Activated T-cell treated with anti-CD3 and anti-CD28 coated beads, Interleukin-2, amount 50 U/mL, for 4 hours (primary cell): ENCODE results near the gene IL12B. TPM values are rescaled to one million over a fixed set of nuclear protein-coding genes. Genes with fewer than 3 reads are reported as not detected.
"Not testable (repeated sequence)": the region's sequence is repeated elsewhere in the genome, so short reads cannot be mapped to it uniquely, and the experiment has no call there.

ENCODE experiments used
- ATAC-seq, 2 donors: fragments of 200-7000 bp; cut with Tn5 transposase; one replicate each; pipeline ENCODE4 v1.10.0; 2021
- DNase-seq: peaks from one replicate; pipeline ENCODE4 v3.0.0-alpha.2; 2020
- H3K27me3 Mint-ChIP-seq: one replicate; pipeline ENCODE4 v1.8.0; 2021; ENCODE audit warnings: low read depth, mixed read lengths
- H3K36me3 Mint-ChIP-seq: one replicate; pipeline ENCODE4 v1.8.0; 2022; ENCODE audit warnings: mixed read lengths; ENCODE audit not compliant: insufficient read depth
- H3K4me1 Mint-ChIP-seq: one replicate; pipeline ENCODE4 v1.8.0; 2021; ENCODE audit warnings: low read depth, mixed read lengths
- H3K4me3 Mint-ChIP-seq: one replicate; pipeline ENCODE4 v1.8.0; 2021; ENCODE audit warnings: mild to moderate bottlenecking, moderate library complexity, mixed read lengths
- H3K9me3 Mint-ChIP-seq: one replicate; pipeline ENCODE4 v1.8.0; 2021; ENCODE audit warnings: mixed read lengths
- total RNA-seq, 3 donors: library from RNA; stranded (reverse); gene quantifications; one replicate each; pipeline ENCODE4 v1.2.1, GENCODE V29; 2021

IL12B gene
- total RNA-seq: not detected

DNA sequence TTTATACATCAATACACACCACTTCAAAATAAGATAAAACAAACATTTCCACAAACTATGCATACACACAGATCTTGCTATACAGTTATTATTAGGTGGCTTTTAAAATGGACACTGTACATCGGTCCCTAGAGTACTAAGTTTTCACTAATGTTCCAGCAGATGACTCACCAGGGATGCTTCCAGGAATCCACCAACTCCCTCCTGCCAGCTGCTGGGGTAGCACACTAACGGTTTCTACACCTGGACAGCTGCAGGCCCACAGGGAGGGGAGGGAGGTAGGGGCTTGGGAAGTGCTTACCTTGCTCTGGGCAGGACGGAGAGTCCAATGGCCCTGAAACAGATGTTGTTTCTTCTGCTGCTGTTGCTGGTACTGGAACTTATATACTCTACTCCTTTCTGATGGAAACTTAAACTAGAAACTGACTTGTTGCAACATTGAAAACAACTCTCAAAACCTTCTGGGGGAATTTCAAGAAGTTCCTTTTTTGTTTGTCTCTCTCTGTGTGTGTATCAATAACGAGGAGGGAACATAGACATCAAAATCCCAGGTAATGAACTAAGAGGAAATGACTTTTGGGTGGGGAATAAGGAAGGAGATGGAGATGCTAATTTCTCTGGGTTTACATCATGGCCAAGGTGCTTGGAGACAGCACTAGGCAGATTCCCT, at the start of gene IL12B:
IL12B (minus strand) TSS at position 357 of the 670 bp plus-strand sequence. CDS start 3,705 bp downstream, outside the sequence.
- Mint-ChIP-seq H3K4me3 (peak within 1 kb of the TSS; percentile 75), H3K9me3 (no peaks in the 10 kb centered on the region), H3K4me1 (peaks cover 18% of the 10 kb centered on the region), H3K27me3 (peaks cover 3% of the 10 kb centered on the region), H3K36me3 (no peaks in the 10 kb centered on the region)
- no peak for DNase-seq
- no peak for ATAC-seq

DNA sequence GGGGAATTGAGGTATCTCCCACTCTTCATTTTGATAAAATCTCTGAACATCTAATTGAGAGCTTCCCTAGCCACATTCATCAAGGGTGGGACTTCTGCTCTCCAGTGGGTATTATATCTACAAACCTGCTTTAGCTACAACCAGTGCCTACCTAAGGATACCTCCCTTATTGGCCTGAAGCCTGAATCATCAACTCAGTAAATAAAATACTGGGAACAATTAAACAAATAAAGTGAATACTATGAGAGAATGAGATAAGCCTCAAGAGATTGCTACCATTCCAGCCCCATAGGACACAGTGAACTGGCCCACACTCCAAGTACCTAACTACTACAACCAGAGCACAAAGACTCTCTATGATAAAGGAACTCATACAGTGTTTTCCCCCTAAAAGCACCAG, 47.4 kb upstream of the IL12B start:
- Mint-ChIP-seq H3K36me3 (peaks cover 11% of the 10 kb centered on the region), H3K9me3 (peaks cover 38% of the 10 kb centered on the region), H3K27me3 (peaks cover 4% of the 10 kb centered on the region), H3K4me3 (no peak overlapping the region), H3K4me1 (no peaks in the 10 kb centered on the region)
- DNase-seq (no peak), ATAC-seq (no peak)

DNA sequence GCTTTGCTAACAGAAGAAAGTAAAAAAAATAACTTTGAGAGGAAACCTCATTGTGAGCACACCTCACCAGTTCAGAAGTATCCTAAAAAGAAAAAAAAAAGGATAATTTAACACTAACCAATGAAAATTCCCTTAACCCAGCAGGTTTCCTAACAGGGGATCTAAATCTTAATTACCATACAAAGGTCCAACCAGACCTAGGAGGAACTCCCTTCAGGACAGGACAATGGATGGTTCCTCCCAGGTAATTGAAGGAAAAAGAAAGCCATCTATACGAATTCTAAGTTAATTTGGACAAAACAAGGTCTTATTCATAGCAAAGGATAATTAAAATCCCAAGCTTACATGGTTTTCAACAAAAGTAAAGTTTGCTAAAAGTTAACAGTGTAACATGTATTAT, 37.6 kb upstream of the IL12B start:
- not testable (repeated sequence) for H3K4me3 Mint-ChIP-seq, H3K9me3 Mint-ChIP-seq, H3K4me1 Mint-ChIP-seq, ATAC-seq, H3K36me3 Mint-ChIP-seq, DNase-seq, H3K27me3 Mint-ChIP-seq

DNA sequence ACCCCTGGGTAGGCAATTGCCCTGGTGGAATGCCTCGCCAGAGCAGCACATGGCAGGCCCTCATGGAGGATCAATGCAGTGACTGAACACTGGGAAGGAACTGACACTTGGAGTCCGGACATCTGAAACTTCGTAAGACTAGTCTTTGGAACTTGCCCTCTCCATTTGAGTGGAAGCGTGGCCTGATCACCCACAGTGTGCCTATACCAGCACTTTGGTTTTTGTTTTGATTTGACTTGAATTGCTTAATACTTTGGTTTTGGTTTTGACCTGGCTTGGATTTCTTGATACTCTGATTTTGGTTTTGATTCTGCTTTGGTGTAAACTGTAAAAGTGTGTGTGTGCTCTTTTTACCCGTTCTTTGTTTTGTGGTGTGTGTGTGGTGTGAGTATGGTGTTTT, 36.5 kb upstream of the IL12B start:
- DNase-seq, ATAC-seq, H3K4me3 Mint-ChIP-seq, H3K4me1 Mint-ChIP-seq, H3K9me3 Mint-ChIP-seq, H3K27me3 Mint-ChIP-seq, H3K36me3 Mint-ChIP-seq: not testable (repeated sequence)

DNA sequence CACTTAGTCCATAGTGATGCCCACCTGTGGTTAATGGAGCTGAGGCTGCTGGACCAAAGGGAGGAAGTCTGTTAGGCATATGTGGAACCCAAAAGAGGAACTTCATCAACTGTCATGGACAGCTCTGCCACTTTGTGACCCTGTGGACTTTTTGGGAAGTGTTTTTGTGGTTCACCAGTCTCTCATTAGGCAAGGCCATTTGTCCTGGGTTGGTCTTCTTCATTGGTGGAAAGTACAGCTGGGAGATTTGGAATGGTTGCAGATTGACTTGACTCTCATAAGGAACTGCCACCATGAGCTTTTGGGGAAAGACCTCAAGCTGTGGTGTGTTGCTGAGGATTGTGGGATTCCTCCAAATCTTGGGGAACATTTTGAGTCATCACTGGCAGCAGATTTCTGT, 31.9 kb upstream of the IL12B start:
- H3K9me3 Mint-ChIP-seq: peaks cover 4% of the 10 kb centered on the region
- H3K36me3 Mint-ChIP-seq: no peaks in the 10 kb centered on the region
- ATAC-seq (no peak), DNase-seq (no peak)
- H3K27me3 Mint-ChIP-seq: no peaks in the 10 kb centered on the region
- H3K4me3 Mint-ChIP-seq: no peak overlapping the region
- peaks cover 5% of the 10 kb centered on the region for H3K4me1 Mint-ChIP-seq

DNA sequence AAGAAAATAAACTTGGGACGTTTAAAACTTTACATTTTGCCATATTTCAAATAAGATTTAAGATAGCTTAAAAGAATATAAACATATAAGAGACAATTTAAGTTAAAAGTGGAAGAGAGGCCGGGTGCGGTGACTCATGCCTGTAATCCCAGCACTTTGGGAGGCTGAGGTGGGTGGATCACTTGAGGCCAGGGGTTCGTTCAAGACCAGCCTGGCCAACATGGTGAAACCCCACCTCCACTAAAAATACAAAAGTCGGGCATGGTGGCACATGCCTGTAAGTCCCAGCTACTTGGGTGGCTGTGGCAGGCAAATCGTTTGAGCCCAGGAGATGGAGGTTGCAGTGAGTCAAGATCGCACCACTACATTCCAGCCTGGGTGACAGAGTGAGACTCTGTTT, 29.6 kb upstream of the IL12B start:
- DNase-seq: not testable (repeated sequence)

DNA sequence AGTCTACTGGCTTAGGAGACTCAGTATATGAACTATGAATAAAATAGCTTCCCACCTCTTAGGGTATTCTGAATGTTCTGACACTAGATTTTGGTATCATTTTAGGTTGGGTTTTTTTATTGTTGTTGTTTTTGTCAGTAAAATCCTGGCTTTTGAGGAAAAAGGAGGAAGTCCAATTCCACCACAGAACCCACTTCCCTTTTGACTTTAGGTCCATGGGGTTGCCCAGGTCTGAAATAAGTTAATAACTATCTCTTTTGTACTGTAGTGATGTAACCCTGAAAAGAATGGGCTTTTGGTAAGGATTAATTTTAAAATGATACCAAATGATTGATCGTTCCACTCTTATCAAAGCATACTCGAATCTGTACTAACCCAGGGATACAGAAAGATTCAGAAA, 29.1 kb upstream of the IL12B start:
- H3K4me1 Mint-ChIP-seq: peaks cover 5% of the 10 kb centered on the region
- H3K36me3 Mint-ChIP-seq: no peaks in the 10 kb centered on the region
- DNase-seq: no peak
- H3K27me3 Mint-ChIP-seq: peaks cover 3% of the 10 kb centered on the region
- no peaks in the 10 kb centered on the region for H3K9me3 Mint-ChIP-seq
- H3K4me3 Mint-ChIP-seq: no peak overlapping the region
- ATAC-seq: no peak

More for the DNA sequence above, 29.6 kb upstream of the IL12B start:
- not testable (repeated sequence) for H3K36me3 Mint-ChIP-seq, H3K9me3 Mint-ChIP-seq, H3K27me3 Mint-ChIP-seq, ATAC-seq, H3K4me3 Mint-ChIP-seq, H3K4me1 Mint-ChIP-seq

DNA sequence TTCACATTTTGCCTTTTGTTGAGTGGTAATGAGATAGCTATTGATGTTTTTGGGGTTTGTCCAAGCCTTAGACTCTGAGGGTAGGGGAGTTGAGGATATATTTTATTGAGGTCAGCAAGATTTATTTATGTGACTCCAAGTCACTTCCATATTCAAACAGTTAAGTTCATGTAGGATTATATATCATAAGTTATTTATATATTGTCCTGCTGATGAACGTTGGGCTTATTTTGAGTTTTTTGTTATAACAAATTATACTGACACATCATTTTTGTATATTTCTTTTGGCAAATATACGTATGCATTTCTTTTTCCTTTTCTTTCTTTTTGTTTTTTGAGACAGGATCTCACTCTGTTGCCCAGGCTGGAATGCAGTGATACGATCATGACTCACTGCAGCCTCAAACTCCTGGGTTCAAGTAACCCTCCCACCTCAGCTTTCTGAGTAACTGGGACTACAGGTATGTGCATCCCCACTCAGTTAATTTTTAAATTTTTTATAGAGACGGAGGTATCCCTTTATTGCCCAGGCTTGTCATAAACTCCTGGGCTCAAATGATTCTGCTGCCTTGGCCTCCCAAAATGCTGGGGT, 23.5 kb upstream of the IL12B start:
- Mint-ChIP-seq H3K4me3 (no peak overlapping the region), H3K36me3 (no peaks in the 10 kb centered on the region), H3K9me3 (no peaks in the 10 kb centered on the region), H3K4me1 (peaks cover 2% of the 10 kb centered on the region), H3K27me3 (peaks cover 8% of the 10 kb centered on the region)
- no peak for ATAC-seq
- no peak for DNase-seq

DNA sequence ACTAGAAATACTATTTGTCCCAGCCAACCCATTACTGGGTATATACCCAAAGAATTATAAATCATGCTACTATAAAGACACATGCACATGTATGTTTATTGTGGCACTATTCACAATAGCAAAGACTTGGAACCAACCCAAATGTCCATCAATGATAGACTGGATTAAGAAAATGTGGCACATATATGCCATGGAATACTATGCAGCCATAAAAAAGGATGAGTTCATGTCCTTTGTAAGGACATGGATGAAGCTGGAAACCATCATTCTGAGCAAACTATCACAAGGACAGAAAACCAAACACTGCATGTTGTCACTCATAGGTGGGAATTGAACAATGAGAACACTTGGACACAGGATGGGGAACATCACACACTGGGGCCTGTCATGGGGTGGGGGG, 20.4 kb upstream of the IL12B start:
- H3K27me3 Mint-ChIP-seq, H3K9me3 Mint-ChIP-seq, ATAC-seq, H3K4me3 Mint-ChIP-seq, H3K36me3 Mint-ChIP-seq, DNase-seq, H3K4me1 Mint-ChIP-seq: not testable (repeated sequence)

DNA sequence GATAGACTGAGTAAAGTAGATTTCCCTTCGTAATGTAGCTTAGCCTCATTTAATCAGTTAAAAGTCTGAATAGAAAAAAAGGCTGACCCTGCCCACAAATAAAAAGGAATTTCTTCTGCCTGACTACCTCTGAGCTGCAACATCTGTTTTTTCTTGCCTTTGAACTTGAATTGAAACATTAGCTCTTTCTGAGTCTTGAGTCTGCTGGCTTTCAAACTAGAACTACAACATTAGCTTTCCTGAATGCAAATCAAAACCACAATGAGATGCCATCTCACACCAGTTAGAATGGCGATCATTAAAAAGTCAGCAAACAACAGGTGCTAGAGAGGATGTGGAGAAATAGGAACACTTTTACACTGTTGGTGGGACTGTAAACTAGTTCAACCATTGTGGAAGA, 19.9 kb upstream of the IL12B start:
- not testable (repeated sequence) for H3K36me3 Mint-ChIP-seq, H3K4me1 Mint-ChIP-seq, H3K4me3 Mint-ChIP-seq, H3K9me3 Mint-ChIP-seq, DNase-seq, H3K27me3 Mint-ChIP-seq, ATAC-seq

DNA sequence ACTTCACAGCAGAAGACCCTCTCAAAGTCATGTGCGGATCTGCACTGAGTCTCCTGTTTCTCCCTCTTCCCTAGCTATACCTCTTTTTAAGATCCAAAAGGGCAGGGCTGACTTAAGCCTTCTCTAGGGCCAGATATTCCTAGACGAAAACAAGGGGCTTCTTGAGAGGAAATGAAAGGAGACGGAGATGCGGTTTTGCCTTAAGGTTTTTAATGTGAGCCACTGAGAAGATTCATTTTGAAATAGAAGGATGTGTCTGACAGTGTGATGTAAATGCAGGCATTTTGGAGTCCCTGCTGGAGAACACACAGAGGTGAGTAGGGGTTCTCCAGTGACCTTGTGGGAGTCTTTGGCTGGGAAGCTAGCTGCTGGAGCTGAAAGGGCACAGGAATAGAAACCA, 15.6 kb upstream of the IL12B start:
- no peak for DNase-seq
- H3K27me3 Mint-ChIP-seq: peaks cover 5% of the 10 kb centered on the region
- ATAC-seq: no peak
- no peak overlapping the region for H3K4me3 Mint-ChIP-seq
- peaks cover 4% of the 10 kb centered on the region for H3K9me3 Mint-ChIP-seq
- peaks cover 1% of the 10 kb centered on the region for H3K36me3 Mint-ChIP-seq
- peaks cover 25% of the 10 kb centered on the region for H3K4me1 Mint-ChIP-seq

DNA sequence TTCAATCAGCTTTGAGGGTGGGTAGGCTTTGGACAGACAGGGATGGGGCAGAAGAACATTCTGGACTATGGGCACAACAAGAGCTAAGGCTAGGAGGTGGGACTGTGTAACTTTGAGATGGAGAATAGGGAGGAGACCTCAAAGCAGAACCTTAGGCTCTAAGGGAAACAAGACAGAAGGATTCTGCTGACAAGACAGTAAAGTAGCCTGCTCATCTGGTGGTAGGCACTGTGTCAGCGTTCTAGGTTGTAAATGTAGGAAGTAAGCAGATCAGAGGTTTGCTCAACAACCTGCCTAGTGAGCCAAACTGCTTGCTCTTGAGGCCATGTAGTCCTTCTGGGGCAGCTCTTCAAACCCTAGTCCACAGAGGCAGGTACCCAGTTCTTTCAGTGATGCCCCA, 15.0 kb upstream of the IL12B start:
- Mint-ChIP-seq H3K36me3 (peaks cover 1% of the 10 kb centered on the region), H3K9me3 (peaks cover 4% of the 10 kb centered on the region), H3K27me3 (peaks cover 5% of the 10 kb centered on the region), H3K4me1 (peaks cover 30% of the 10 kb centered on the region), H3K4me3 (no peak overlapping the region)
- ATAC-seq: no peak
- no peak for DNase-seq

DNA sequence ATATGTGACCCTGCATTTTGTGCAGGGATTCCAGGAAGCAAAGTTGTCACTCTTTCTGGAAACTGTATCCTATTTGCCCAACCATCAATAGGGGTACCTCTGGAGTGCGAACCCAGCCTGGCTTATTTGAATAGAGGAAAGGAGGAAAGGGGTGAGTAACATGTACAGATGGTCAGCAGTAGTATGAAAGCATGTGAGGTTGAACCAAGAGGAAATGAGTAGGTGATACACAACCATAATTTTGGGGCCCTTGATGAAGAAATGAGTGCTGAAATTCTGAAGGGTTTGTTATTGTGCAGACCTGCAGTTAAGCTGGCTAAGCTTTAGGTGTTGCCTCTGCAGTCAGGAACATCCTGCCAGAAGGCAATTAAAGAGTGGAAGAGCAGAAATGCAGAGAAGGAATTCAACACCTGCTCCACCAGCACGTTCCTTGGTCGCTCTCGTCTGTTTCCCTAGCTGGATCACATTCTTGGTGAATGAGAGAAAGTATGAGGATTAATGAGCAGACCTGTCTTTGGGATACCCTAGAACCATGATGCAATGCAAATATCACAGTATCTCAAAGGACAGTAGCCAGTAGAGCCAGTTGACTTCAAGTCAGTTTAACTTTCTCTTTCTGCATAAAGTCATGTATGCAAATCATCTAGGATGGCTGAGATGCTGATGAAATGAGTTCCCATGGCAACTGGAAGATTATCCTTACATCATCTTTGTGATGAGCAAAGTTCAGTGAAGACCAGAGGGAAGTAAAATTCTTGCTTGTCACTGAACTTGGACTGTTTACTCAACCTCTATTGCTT, 13.2 kb upstream of the IL12B start:
- Mint-ChIP-seq H3K36me3 (peaks cover 1% of the 10 kb centered on the region), H3K9me3 (peaks cover 4% of the 10 kb centered on the region), H3K27me3 (no peaks in the 10 kb centered on the region), H3K4me1 (peaks cover 36% of the 10 kb centered on the region), H3K4me3 (no peak overlapping the region)
- ATAC-seq: no peak
- DNase-seq: no peak

DNA sequence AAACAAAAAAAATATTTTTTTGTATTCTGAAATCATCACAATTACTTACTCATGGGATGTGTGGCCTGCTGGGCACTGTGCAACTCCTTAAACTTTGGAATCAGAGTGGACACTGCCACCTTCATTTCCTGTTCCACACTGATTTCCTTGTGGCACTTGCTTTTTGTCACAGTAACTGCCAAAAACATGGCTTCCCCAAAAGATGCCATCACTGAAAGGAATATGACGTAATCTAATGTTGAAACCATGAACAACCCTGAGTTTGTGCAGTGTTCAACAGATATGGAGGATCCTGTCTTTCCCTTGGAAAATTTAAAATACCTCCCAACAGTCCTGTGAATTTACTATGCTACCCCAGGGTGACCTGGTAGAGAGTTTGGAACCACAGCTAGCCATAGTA, 12.6 kb upstream of the IL12B start:
- H3K4me1 Mint-ChIP-seq: peaks cover 43% of the 10 kb centered on the region
- ATAC-seq (no peak), DNase-seq (no peak)
- no peak overlapping the region for H3K4me3 Mint-ChIP-seq
- H3K9me3 Mint-ChIP-seq: peaks cover 4% of the 10 kb centered on the region
- H3K27me3 Mint-ChIP-seq: no peaks in the 10 kb centered on the region
- H3K36me3 Mint-ChIP-seq: peaks cover 1% of the 10 kb centered on the region

DNA sequence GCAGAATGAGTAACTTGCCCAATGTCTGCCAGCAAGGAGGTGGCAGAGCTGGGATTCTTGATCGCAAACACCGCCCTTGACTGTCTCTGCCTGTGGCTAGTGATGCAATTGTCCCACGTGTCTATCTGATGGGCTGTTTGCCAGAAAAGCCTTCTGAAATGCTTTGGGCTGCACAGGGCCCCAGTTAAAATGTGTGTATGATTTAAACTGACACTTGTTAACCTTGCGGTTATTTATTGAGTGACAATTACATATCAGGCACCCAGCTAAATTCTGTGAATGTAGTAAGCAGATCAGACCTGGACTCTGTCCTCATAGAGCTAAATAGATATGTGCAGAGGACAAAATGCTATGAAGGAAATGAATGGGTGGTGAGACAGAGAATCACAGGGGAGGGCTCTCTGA, 11.6 kb upstream of the IL12B start:
- ATAC-seq (peak; percentile 37 to 63), DNase-seq (peak; percentile 48)
- peaks cover 52% of the 10 kb centered on the region for H3K4me1 Mint-ChIP-seq
- H3K27me3 Mint-ChIP-seq: no peaks in the 10 kb centered on the region
- H3K36me3 Mint-ChIP-seq: peaks cover 1% of the 10 kb centered on the region
- H3K9me3 Mint-ChIP-seq: peaks cover 4% of the 10 kb centered on the region
- no peak overlapping the region for H3K4me3 Mint-ChIP-seq
